Muscle layer of duodenum (tissue), 2 donors: Measurements from ENCODE around the gene OPA3.

Source experiments
- H3K27ac ChIP-seq: one replicate; pipeline ENCODE4 v1.7.0; 2013; ENCODE audit warnings: mild to moderate bottlenecking, low read length
- H3K27me3 ChIP-seq: one replicate; pipeline ENCODE4 v1.7.0; 2013; ENCODE audit warnings: low read depth, mild to moderate bottlenecking, control low read depth, low read length
- H3K36me3 ChIP-seq, 2 donors: one replicate each; pipeline ENCODE4 v1.7.0; 2013; ENCODE audit warnings: low read length in 2 of 2, control low read depth in 1 of 2, mild to moderate bottlenecking in 1 of 2; ENCODE audit not compliant: insufficient read depth in 2 of 2, control insufficient read depth in 1 of 2
- H3K4me1 ChIP-seq, 2 donors: one replicate each; pipeline ENCODE4 v1.7.0; 2013; ENCODE audit warnings: low read length in 2 of 2, mild to moderate bottlenecking in 2 of 2, control low read depth in 1 of 2, moderate library complexity in 1 of 2; ENCODE audit not compliant: insufficient read depth in 2 of 2, control insufficient read depth in 1 of 2
- H3K4me3 ChIP-seq, 2 donors: one replicate each; pipeline ENCODE4 v1.7.0; 2013; ENCODE audit warnings: low read length in 2 of 2, low read depth in 1 of 2, mild to moderate bottlenecking in 1 of 2
- H3K9me3 ChIP-seq, 2 donors: one replicate each; pipeline ENCODE4 v1.7.0; 2013; ENCODE audit warnings: low read length in 2 of 2, control low read depth in 1 of 2, mild to moderate bottlenecking in 1 of 2; ENCODE audit not compliant: control insufficient read depth in 1 of 2
- donor health status: healthy.

The OPA3 gene

DNA sequence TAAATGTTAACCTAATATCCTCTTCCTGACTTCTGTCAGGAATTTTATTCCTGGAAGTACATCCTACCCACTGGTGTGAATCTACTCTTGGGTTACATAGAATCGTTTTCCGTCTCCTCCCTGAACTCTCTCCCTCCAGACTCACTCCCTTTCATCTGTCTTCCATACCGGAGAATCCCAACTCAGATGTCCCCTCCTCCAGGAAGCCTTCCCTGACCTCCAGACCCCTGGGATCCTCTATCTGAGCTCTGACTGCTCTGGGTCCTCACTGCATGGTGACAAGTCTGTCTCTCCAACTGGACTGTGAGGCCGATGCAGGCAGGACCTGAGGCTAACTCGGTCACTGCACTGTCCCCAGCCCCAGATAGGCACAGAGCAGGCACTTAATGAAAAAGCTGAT, 24.6 kb downstream of the OPA3 start:
- Histone ChIP-seq H3K27ac (no peak overlapping the region), H3K36me3 (no peaks in the 10 kb centered on the region), H3K4me1 (no peaks in the 10 kb centered on the region), H3K9me3 (no peaks in the 10 kb centered on the region), H3K4me3 (no peak overlapping the region), H3K27me3 (no peaks in the 10 kb centered on the region)

DNA sequence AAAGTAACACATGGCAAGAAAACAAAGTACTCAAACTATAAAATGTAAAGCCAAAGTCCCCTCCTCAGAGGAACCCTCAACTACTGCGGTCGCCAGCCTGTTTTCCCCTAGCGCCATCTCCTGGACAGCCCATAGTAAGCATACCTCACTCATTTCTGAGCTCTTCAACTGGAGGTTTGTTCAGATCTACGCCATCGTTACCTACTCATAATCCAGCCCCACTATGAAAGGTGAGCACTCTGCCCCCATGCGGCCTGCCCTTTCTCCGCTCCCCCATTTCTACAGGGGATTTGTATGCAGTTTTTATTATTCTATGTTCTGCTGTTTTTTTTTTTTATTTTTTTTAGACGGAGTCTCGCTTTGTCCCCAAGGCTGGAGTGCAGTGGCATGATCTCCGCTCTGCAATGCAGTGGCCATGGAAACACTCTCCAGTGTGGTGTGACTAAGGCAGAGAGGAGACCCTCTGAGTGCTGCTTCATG, 26.2 kb downstream of the OPA3 start:
- Histone ChIP-seq H3K36me3 (peaks cover 0 to 8% of the 10 kb centered on the region in 2 donors), H3K4me3 (no peak overlapping the region), H3K9me3 (no peaks in the 10 kb centered on the region), H3K27me3 (no peaks in the 10 kb centered on the region), H3K27ac (no peak overlapping the region), H3K4me1 (no peaks in the 10 kb centered on the region)

- Histone ChIP-seq H3K4me3 (no peak overlapping the region), H3K9me3 (no peaks in the 10 kb centered on the region), H3K4me1 (no peaks in the 10 kb centered on the region), H3K27me3 (no peaks in the 10 kb centered on the region), H3K36me3 (peaks cover 0 to 13% of the 10 kb centered on the region in 2 donors), H3K27ac (no peak overlapping the region)
Measured at GRCh38 chr19:45556835-45557234, 27.8 kb downstream of the OPA3 start.

DNA sequence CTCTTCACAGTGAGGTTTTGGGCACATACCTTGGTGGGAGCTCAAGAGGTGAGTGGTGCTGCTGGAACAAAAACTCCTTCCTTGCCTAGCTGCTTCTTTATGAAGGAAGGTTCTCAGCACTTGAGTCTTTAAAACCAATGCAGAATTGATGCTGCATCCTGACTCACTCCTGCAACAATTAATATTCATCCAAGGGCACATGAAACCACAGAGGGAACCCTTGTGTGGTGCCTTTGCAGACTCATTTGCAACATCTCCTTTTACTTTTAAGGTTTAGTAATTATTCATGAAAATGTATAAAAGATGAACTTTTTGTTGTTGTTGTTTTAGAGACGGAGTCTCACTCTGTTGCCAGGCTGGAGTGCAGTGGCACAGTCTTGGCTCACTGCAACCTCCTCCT, 30.1 kb downstream of the OPA3 start:
- H3K9me3 ChIP-seq = no peaks in the 10 kb centered on the region
- H3K36me3 ChIP-seq = peaks cover 0 to 13% of the 10 kb centered on the region in 2 donors
- no peaks in the 10 kb centered on the region for H3K4me1 ChIP-seq
- H3K4me3 ChIP-seq = no peak overlapping the region
- H3K27ac ChIP-seq = no peak overlapping the region
- H3K27me3 ChIP-seq = no peaks in the 10 kb centered on the region

GRCh38 chr19:45553464-45553863, 31.1 kb downstream of the OPA3 start:
- no peaks in the 10 kb centered on the region for H3K27me3 ChIP-seq
- no peak overlapping the region for H3K27ac ChIP-seq
- H3K9me3 ChIP-seq = no peaks in the 10 kb centered on the region
- H3K4me3 ChIP-seq = no peak overlapping the region
- no peaks in the 10 kb centered on the region for H3K4me1 ChIP-seq
- peaks cover 0 to 13% of the 10 kb centered on the region in 2 donors for H3K36me3 ChIP-seq

- H3K36me3 ChIP-seq = peaks cover 0 to 2% of the 10 kb centered on the region in 2 donors
- H3K27ac ChIP-seq = no peak overlapping the region
- H3K4me1 ChIP-seq = no peaks in the 10 kb centered on the region
- no peak overlapping the region for H3K4me3 ChIP-seq
- H3K9me3 ChIP-seq = no peaks in the 10 kb centered on the region
- no peaks in the 10 kb centered on the region for H3K27me3 ChIP-seq
Measured at GRCh38 chr19:45547965-45548609, 36.5 kb downstream of the OPA3 start.

GRCh38 chr19:45547211-45547770, 37.3 kb downstream of the OPA3 start:
- Histone ChIP-seq H3K4me1 (no peaks in the 10 kb centered on the region), H3K36me3 (no peaks in the 10 kb centered on the region), H3K27me3 (no peaks in the 10 kb centered on the region), H3K9me3 (no peaks in the 10 kb centered on the region), H3K27ac (no peak overlapping the region), H3K4me3 (no peak overlapping the region)

- no peak overlapping the region for H3K27ac ChIP-seq
- no peaks in the 10 kb centered on the region for H3K4me1 ChIP-seq
- no peaks in the 10 kb centered on the region for H3K9me3 ChIP-seq
- no peak overlapping the region for H3K4me3 ChIP-seq
- no peaks in the 10 kb centered on the region for H3K27me3 ChIP-seq
- no peaks in the 10 kb centered on the region for H3K36me3 ChIP-seq
Measured at GRCh38 chr19:45542234-45542668, 42.4 kb downstream of the OPA3 start.

- Histone ChIP-seq H3K9me3 (no peaks in the 10 kb centered on the region), H3K4me1 (no peaks in the 10 kb centered on the region), H3K4me3 (no peak overlapping the region), H3K36me3 (no peaks in the 10 kb centered on the region), H3K27me3 (no peaks in the 10 kb centered on the region), H3K27ac (no peak overlapping the region)
Measured at GRCh38 chr19:45539459-45539858, 45.1 kb downstream of the OPA3 start.

DNA sequence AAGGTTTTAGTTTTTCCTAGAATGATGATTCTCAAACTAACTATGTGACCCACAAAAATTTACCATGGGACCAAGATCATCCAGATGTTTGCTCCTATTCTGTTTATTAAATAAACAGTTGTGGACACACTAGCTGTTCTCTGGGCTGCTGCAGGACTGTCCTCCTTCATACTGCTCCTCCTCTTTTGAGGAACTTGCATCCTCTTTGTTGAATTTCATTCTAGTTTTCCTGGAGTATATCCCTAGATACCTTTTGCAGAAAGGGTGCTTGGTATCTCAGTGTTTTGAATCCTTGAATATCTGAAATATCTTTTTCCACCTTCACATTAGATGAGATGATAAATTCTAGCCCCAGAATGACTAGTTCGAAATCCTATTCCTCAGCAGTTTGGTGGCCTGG, 53.3 kb downstream of the OPA3 start:
- no peak overlapping the region for H3K27ac ChIP-seq
- H3K9me3 ChIP-seq = no peaks in the 10 kb centered on the region
- no peak overlapping the region for H3K4me3 ChIP-seq
- H3K4me1 ChIP-seq = peaks cover 0 to 20% of the 10 kb centered on the region in 2 donors
- H3K36me3 ChIP-seq = peaks cover 6% of the 10 kb centered on the region in 2 donors
- no peaks in the 10 kb centered on the region for H3K27me3 ChIP-seq

- Histone ChIP-seq H3K4me3 (peak overlapping the region; percentile 11 to 55), H3K4me1 (peaks cover 0 to 20% of the 10 kb centered on the region in 2 donors), H3K27me3 (no peaks in the 10 kb centered on the region), H3K36me3 (peaks cover 17 to 25% of the 10 kb centered on the region in 2 donors), H3K27ac (no peak overlapping the region), H3K9me3 (no peaks in the 10 kb centered on the region)
Measured at GRCh38 chr19:45529420-45529785, 55.2 kb downstream of the OPA3 start.
